NCI-H446 (cell line): Measurements from ENCODE around the gene STX16.

Source experiments
- DNase-seq, 2 experiments: peaks; one replicate each; lab custom pipeline; 2025; lab: John Stamatoyannopoulos, UW

The STX16 gene

DNA sequence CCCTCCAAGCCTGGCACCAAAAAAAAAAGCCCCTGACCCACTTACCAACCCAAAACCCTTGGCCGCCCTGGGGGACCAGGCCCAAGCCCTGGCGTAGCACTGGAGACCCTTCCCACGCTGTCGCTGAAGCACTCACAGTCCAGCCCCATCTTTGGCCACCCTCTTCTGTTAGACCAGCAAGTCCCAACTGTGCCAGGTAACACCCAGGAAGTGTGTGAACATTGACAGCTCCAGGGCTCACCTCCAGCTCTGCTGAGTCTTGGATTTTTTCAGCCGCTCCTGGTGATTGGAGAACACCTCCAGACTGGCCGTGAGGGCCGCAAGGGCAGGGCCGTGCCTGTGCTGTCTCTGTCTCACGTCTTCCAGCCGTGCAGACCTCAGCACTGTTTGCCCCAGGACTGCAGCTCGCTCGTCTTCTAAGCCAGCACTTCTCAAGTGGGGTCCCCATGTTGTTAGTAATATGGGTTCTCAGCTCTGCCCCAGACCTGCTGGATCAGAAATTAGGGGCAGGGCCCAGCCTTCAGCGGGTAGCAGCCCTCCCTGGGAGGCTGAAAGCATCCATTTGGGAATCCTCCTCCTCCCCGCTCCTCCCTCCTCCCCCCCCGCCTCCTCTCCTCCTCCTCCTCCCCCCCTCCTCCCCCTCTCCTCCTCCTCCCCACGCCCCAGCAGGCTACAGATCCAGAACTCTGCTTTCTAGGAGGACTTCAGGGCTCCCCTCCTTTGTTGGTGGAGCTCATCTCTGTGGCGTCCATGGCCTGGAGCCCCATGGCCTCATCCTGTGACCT is 59.6 kb downstream of the STX16 start:
- DNase-seq, result no peak

GRCh38 chr20:58711266-58712051 is 60.4 kb downstream of the STX16 start:
- DNase-seq, result no peak

DNA sequence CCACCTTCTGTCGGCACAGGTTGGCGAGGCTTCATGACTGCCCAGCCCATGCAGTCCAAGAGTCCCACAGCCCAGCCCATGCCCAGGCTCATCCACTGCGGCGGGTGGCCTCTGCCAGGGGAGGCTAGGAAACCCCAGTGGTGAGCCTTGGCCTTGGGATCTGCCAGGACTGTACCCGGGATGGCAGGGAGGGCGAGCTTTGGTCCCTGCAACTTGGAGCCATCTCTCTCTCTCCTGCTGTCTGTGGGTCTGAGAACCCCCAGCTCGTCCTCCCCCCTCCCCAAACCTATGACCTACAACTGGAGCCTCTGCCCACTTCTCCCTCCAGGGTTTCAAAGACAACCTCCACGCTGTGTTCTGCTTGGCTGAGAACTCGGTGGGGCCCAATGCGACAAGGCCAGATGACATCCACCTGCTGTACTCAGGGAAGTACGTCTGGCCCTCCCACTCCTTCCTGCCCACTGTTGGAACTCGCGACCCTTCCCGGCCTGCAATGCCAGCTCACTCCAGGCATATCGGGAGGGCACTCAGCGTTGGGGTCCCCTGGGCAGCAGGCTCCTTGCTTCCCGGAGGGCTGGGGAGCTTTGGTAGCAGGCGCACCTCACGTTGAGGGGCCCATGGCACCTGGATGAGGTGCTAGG is 61.2 kb downstream of the STX16 start:
- DNase-seq, result no peak

GRCh38 chr20:58712806-58713731 is 62.0 kb downstream of the STX16 start:
- DNase-seq, result no peak

DNA sequence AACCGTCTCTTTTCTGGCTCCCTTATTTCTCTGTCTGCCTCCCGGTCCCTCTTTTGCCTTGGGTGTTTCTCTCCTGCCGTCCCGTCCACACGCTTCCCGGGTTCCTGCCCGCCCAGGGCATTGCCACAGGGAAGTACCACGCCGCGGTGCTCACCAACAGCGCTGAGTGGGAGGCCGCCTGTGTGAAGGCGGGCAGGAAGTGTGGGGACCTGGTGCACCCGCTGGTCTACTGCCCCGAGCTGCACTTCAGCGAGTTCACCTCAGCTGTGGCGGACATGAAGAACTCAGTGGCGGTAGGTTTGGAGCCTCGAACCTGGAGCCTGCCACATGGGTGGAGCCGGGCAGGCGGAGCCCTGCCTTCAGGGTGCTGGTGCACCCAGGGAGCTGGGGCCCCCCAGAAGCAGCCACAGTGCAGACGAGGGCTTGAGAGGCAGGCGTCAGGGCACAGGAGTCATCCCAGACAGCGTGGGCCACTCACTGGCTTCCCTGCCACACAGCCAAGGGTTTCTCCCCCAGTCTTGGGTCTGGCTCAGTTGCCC is 62.8 kb downstream of the STX16 start:
- DNase-seq, result no peak

- no peak for DNase-seq
Measured at GRCh38 chr20:58714340-58714922, 63.3 kb downstream of the STX16 start.

- DNase-seq, result no peak
Measured at GRCh38 chr20:58714923-58715351, 63.9 kb downstream of the STX16 start.

DNA sequence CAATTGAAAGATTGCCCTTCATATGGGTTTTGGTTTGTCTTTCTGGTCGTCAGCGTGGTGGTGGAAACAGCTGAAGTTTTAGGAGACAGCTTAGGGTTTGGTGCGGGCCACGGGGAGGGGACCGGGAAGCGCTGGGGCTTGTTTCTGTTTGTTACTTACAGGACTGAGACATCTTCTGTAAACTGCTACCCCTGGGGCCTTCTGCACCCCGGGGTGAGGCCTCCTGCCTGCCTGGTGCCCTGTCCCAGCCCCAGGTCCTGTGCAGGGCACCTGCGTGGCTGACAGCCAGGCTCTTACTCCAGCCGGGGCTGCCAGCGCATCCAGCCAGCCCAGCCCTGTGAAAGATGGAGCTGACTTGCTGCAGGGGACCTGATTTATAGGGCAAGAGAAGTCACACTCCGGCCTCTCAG is 64.3 kb downstream of the STX16 start:
- no peak for DNase-seq

GRCh38 chr20:58715801-58716475 is 64.9 kb downstream of the STX16 start:
- DNase-seq, result no peak

- DNase-seq, result no peak
Measured at GRCh38 chr20:58716476-58717277, 65.6 kb downstream of the STX16 start.

DNA sequence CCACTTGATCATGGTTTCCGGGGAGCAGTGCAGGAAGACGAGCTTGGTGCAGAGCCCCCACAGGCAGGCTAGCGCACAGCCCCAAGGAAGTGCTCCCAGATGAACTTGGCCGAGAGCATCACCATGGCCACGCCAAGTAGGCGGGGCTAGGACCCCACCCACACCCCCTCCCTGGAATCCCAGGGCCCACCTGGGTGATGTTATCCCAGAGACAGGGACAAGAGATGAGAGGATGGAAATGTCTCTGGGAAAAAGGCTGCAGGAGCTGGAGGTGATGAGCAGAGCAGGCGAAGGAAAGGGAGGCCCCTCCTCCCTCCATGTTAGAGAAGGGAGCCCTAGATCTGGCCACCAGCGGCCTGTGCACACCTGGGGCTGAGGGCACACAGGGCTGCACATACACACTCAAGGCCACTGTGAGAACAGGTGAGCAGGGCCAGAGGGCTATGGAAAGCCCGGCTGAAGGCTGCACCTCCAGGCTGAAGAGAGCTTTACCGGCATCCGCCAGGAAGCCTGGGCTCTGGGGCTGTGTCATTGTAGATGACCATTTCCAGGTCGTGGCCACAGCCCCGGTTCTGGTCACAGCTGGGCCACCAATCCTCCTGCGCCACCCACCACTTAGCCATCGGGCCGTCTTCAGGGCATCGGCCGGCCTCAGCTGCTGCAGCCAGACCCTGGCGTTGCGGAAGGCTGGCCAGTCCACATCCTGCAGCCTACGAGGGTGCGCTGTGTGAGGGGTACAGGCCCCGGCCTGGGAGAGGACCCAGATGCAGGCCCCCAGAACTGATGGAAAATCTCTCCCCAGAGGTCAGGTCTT is 66.4 kb downstream of the STX16 start:
- no peak for DNase-seq

GRCh38 chr20:58718121-58718563 is 67.1 kb downstream of the STX16 start:
- DNase-seq, result no peak

DNA sequence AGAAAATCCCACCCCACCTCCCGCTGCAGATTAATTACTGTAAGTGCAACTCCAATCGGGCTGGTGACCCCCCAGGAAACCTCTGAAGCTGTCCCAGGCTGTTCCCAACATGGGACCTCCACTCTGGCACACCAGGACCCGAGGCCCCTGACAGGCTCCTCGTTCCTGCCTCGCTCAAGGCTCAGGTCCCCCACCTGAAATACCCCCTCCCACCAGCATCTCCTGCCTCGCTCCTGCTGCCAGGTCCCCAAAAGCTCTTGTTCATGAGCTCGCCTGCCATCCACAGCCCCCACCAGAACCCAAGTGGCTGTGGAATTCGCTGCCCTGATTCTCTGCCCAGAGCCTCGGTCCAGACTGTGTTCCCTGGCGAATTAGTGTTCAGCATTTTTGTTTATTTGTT is 67.6 kb downstream of the STX16 start:
- DNase-seq, result no peak

- DNase-seq, result no peak
Measured at GRCh38 chr20:58719258-58719657, 68.2 kb downstream of the STX16 start.

DNA sequence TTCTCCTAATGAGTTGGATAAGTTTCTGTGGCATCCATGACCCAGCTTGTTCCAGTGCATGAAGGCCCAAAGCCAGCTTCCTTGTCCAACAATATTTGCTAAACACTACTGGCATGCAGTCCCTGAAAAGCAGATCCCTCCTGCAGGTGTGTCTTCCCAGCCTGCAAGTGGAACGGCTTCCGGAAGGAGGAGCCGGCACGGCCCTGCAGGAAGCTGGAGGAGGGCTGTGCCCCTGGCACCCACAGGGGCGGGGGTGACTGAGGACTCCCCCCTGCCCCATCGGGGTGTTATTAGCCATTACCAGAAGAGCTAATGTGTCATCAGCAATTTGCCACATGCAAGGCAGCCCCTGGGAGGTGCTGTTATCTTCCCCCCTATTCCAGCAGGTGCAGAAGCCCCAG is 68.9 kb downstream of the STX16 start:
- DNase-seq, result no peak

DNA sequence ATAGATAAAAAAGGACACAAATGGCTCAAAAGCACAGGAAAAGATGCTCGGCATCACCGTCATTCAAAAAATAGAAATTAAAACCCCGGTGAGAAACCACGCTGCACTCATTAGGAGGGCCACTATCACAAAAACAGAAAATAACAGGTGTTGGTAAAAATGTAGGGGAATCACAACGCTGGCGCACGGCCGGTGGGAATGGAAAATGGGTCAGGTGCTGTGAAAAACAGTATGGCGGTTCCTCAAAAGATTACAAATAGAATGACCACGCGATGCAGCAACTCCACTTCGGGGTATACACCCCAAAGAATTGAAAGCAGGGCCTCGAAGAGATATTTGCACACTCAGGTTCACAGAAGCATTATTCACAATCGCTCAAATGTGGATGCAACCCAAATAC is 69.8 kb downstream of the STX16 start:
- DNase-seq, result no peak

DNA sequence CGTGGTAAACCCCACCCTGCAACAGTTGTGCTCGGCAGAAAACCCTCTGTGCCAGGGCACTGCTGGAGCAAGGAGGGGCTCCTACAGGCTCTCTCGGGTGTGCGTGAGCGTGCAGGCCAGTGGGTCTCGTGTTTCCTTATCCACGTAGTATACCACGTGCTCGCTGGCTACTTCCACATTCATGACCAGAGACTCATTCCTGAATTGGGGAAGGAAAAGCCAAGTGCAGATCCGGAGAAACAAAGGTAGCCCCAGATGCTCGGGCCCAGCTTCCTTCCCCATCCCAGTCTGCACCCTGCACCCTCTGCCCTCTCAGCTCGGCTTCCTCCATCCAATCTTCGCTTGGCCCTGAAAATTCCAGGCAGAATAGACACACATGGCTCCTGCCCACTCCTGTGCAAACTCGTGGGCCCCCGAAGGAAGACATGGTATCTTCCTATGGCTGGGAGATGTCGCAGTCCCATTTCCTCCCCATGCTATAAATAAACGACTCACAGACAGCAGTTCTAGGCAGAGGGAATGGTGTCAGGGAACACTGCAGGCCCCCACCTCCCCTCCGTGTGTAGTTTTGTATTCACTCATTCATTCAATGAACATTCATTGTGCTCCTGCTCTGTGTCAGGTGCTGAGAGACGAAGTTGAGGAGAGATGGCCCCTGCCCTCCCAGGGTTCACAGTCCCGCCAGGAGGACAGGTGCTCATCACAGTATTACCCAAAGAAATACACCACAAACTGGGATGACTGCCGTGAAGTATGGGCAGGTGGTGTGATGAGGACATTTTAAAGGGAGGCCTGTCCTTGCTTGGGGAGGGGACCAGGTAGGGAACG is 71.1 kb downstream of the STX16 start:
- no peak for DNase-seq
